DMS53 (cell line): Measurements from ENCODE around the gene EFNA2.

Experiments used
- DNase-seq: peaks from one replicate; lab custom pipeline; 2025; lab: John Stamatoyannopoulos, UW

The EFNA2 gene

GRCh38 chr19:1272423-1273262 is 13.0 kb upstream of the EFNA2 start:
- no peak for DNase-seq

GRCh38 chr19:1273263-1274041 is 12.2 kb upstream of the EFNA2 start:
- no peak for DNase-seq

GRCh38 chr19:1274081-1274851 is 11.4 kb upstream of the EFNA2 start:
- DNase-seq, result peak; percentile 54

GRCh38 chr19:1274852-1275259 is 10.8 kb upstream of the EFNA2 start:
- DNase-seq, result peak; percentile 71

- DNase-seq, result peak; percentile 98
Measured at GRCh38 chr19:1275260-1275975, 10.3 kb upstream of the EFNA2 start, which contains the start of gene FAM174C. Gene FAM174C (plus strand): TSS chr19:1275530. CDS start chr19:1275550, 20 bp downstream.

- DNase-seq, result no peak
Measured at GRCh38 chr19:1275976-1276627, 9.6 kb upstream of the EFNA2 start.

- DNase-seq, result peak; percentile 61
Measured at GRCh38 chr19:1276628-1277022, 9.0 kb upstream of the EFNA2 start.

- DNase-seq, result no peak
Measured at GRCh38 chr19:1277061-1277460, 8.6 kb upstream of the EFNA2 start.

- no peak for DNase-seq
Measured at GRCh38 chr19:1278074-1278473, 7.6 kb upstream of the EFNA2 start.

- no peak for DNase-seq
Measured at GRCh38 chr19:1278713-1279660, 6.7 kb upstream of the EFNA2 start.

GRCh38 chr19:1279782-1280341 is 5.8 kb upstream of the EFNA2 start:
- peak; percentile 82 for DNase-seq

GRCh38 chr19:1280636-1281568 is 4.8 kb upstream of the EFNA2 start:
- DNase-seq, result no peak

- DNase-seq, result no peak
Measured at GRCh38 chr19:1281569-1282287, 3.9 kb upstream of the EFNA2 start.

- peak; percentile 45 for DNase-seq
Measured at GRCh38 chr19:1282588-1283206, 3.0 kb upstream of the EFNA2 start.

- DNase-seq, result no peak
Measured at GRCh38 chr19:1283207-1283916, 2.3 kb upstream of the EFNA2 start.

GRCh38 chr19:1283917-1284292 is 1.8 kb upstream of the EFNA2 start:
- no peak for DNase-seq
